ENCODE data around the gene OR2T29.
"Not testable (repeated sequence)": the region's sequence is repeated elsewhere in the genome, so short reads cannot be mapped to it uniquely, and the experiment has no call there.

Gene OR2T29

GRCh38 chr1:248572049-248572448 is 9.5 kb upstream of the OR2T29 start:
- H3K9me3 ChIP-seq; H3K4me1 ChIP-seq; H3K36me3 ChIP-seq (replicated peaks); H3K4me3 ChIP-seq; DNase-seq (ENCODE audit: low spot score in 2 of 2); H3K27me3 ChIP-seq (ENCODE audit: low read depth); in situ Hi-C loops (cut with MboI; ENCODE audit: low sequenced_read_pairs): not testable (repeated sequence)

GRCh38 chr1:248570811-248571210 is 8.2 kb upstream of the OR2T29 start:
- DNase-seq (ENCODE audit: low spot score in 2 of 2); H3K9me3 ChIP-seq; H3K4me3 ChIP-seq; in situ Hi-C loops (cut with MboI; ENCODE audit: low sequenced_read_pairs); H3K27me3 ChIP-seq (ENCODE audit: low read depth); H3K4me1 ChIP-seq; H3K36me3 ChIP-seq (replicated peaks): not testable (repeated sequence)

DNA sequence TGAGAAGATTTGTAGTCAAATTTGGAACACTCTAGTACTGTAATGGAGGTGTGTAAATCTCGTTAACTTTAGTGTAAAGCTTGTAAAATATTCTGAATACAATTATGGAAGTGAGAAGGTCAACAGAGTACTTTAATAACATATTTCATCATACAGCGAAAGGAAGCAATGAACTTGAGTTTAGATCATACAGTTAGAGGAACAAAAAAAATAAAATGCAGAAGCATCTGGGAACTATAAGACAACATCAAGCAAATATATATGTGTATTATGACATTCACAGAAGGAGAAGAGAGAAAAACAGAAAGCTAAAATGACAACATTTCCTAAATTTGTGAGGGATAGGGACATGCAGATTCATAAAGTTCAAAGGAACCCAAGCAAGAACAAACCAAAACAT is 6.5 kb upstream of the OR2T29 start:
- H3K4me3 ChIP-seq; DNase-seq (ENCODE audit: low spot score in 2 of 2); H3K4me1 ChIP-seq; in situ Hi-C loops (cut with MboI; ENCODE audit: low sequenced_read_pairs); H3K9me3 ChIP-seq; H3K27me3 ChIP-seq (ENCODE audit: low read depth); H3K36me3 ChIP-seq (replicated peaks): not testable (repeated sequence)

GRCh38 chr1:248565530-248566373 is 3.2 kb upstream of the OR2T29 start:
- H3K36me3 ChIP-seq (replicated peaks); in situ Hi-C loops (cut with MboI; ENCODE audit: low sequenced_read_pairs); H3K4me3 ChIP-seq; H3K27me3 ChIP-seq (ENCODE audit: low read depth); H3K9me3 ChIP-seq; DNase-seq (ENCODE audit: low spot score in 2 of 2); H3K4me1 ChIP-seq: not testable (repeated sequence)

- in situ Hi-C loops (cut with MboI; ENCODE audit: low sequenced_read_pairs); H3K9me3 ChIP-seq; H3K27me3 ChIP-seq (ENCODE audit: low read depth); H3K4me1 ChIP-seq; H3K4me3 ChIP-seq; H3K36me3 ChIP-seq (replicated peaks); DNase-seq (ENCODE audit: low spot score in 2 of 2): not testable (repeated sequence)
Measured at GRCh38 chr1:248551027-248551426, 11.5 kb downstream of the OR2T29 start.

- H3K27me3 ChIP-seq (ENCODE audit: low read depth); DNase-seq (ENCODE audit: low spot score in 2 of 2); H3K4me3 ChIP-seq; H3K36me3 ChIP-seq (replicated peaks); H3K4me1 ChIP-seq; in situ Hi-C loops (cut with MboI; ENCODE audit: low sequenced_read_pairs); H3K9me3 ChIP-seq: not testable (repeated sequence)
Measured at GRCh38 chr1:248547383-248547782, 15.2 kb downstream of the OR2T29 start.

DNA sequence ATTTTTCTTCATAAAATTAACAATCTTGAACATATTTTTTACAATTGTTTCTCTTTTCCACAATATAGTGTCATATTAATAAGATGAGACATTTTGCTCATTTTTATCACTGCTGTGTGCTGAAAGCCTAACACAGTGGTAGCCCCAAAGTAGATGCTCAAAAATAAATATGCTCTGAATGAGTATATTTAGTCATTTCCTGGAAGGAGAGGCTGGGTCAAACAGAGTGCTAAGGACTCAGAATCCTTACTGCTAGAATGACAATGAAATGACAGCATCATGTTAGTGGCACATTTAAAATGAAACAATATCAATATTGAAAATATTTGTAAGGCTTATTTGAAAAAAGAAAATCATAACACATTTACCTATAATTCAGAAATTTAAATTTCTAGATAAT is 25.1 kb downstream of the OR2T29 start:
- H3K9me3 ChIP-seq; H3K4me3 ChIP-seq; in situ Hi-C loops (cut with MboI; ENCODE audit: low sequenced_read_pairs); H3K27me3 ChIP-seq (ENCODE audit: low read depth); H3K36me3 ChIP-seq (replicated peaks); DNase-seq (ENCODE audit: low spot score in 2 of 2); H3K4me1 ChIP-seq: not testable (repeated sequence)

GRCh38 chr1:248521856-248522255 is 40.7 kb downstream of the OR2T29 start:
- no peaks in the 10 kb centered on the region for H3K4me1 ChIP-seq

DNA sequence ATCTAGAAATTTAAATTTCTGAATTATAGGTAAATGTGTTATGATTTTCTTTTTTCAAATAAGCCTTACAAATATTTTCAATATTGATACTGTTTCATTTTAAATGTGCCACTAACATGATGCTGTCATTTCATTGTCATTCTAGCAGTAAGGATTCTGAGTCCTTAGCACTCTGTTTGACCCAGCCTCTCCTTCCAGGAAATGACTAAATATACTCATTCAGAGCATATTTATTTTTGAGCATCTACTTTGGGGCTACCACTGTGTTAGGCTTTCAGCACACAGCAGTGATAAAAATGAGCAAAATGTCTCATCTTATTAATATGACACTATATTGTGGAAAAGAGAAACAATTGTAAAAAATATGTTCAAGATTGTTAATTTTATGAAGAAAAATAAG is 52.4 kb downstream of the OR2T29 start:
- in situ Hi-C loops (cut with MboI; ENCODE audit: low sequenced_read_pairs); H3K4me1 ChIP-seq; H3K4me3 ChIP-seq; DNase-seq (ENCODE audit: low spot score in 2 of 2); H3K36me3 ChIP-seq (replicated peaks); H3K27me3 ChIP-seq (ENCODE audit: low read depth); H3K9me3 ChIP-seq: not testable (repeated sequence)

More at GRCh38 chr1:248521856-248522255, 40.7 kb downstream of the OR2T29 start:
- in situ Hi-C loops (cut with MboI; ENCODE audit: low sequenced_read_pairs) = no loop called here
- no peak for DNase-seq (ENCODE audit: low spot score in 2 of 2)
- Histone ChIP-seq H3K27me3 (ENCODE audit: low read depth) (no peaks in the 10 kb centered on the region), H3K4me3 (no peak overlapping the region), H3K36me3 (replicated peaks) (no peaks in the 10 kb centered on the region), H3K9me3 (no peaks in the 10 kb centered on the region)

GRCh38 chr1:248507773-248508172 is 54.8 kb downstream of the OR2T29 start, which contains the start of gene OR2G6:
OR2G6 (plus strand) TSS chr1:248508073; CDS start chr1:248521647, 13,574 bp downstream.
- H3K4me1 ChIP-seq; H3K9me3 ChIP-seq; H3K36me3 ChIP-seq (replicated peaks); H3K4me3 ChIP-seq; DNase-seq (ENCODE audit: low spot score in 2 of 2); in situ Hi-C loops (cut with MboI; ENCODE audit: low sequenced_read_pairs); H3K27me3 ChIP-seq (ENCODE audit: low read depth): not testable (repeated sequence)
